Ishikawa (cell line): ENCODE results near the gene C13orf46.

Experiments
- CEBPB ChIP-seq: IDR thresholded peaks from 2 replicates; pipeline ENCODE4 v1.6.1; 2012
- CREB1 ChIP-seq: IDR thresholded peaks from 2 replicates; pipeline ENCODE4 v1.6.1; 2012; ENCODE audit warnings: low read depth
- EGR1 ChIP-seq: IDR thresholded peaks from 2 replicates; pipeline ENCODE4 v1.6.1; 2012
- EP300 ChIP-seq: IDR thresholded peaks from 2 replicates; pipeline ENCODE4 v1.6.1; 2012; ENCODE audit warnings: borderline replicate concordance
- FOXM1 ChIP-seq: IDR thresholded peaks from 2 replicates; pipeline ENCODE4 v1.6.1; 2012; ENCODE audit warnings: low read depth, borderline replicate concordance
- MAX ChIP-seq: IDR thresholded peaks from 2 replicates; pipeline ENCODE4 v1.6.1; 2012
- NFIC ChIP-seq: IDR thresholded peaks from 2 replicates; pipeline ENCODE4 v1.6.1; 2012
- RAD21 ChIP-seq: IDR thresholded peaks from 2 replicates; pipeline ENCODE4 v1.6.1; 2012; ENCODE audit warnings: low read depth
- REST ChIP-seq: IDR thresholded peaks from 2 replicates; pipeline ENCODE4 v1.6.1; 2012; ENCODE audit warnings: low read depth, mild to moderate bottlenecking
- TAF1 ChIP-seq: IDR thresholded peaks from 2 replicates; pipeline ENCODE4 v1.6.1; 2012; ENCODE audit warnings: low read depth, mild to moderate bottlenecking
- TCF12 ChIP-seq: IDR thresholded peaks from 2 replicates; pipeline ENCODE4 v1.6.1; 2012; ENCODE audit warnings: low read depth
- TEAD4 ChIP-seq: IDR thresholded peaks from 2 replicates; pipeline ENCODE4 v1.6.1; 2012
- USF1 ChIP-seq: IDR thresholded peaks from 2 replicates; pipeline ENCODE4 v1.6.1; 2012
- YY1 ChIP-seq: IDR thresholded peaks from 2 replicates; pipeline ENCODE4 v1.6.1; 2012; ENCODE audit warnings: low read depth
- ZBTB7A ChIP-seq: IDR thresholded peaks from 2 replicates; pipeline ENCODE4 v1.6.1; 2012; ENCODE audit warnings: low read depth

C13orf46 gene

GRCh38 chr13:113991676-113992179 lies 17.9 kb upstream of the C13orf46 start:
- TF ChIP-seq USF1, result no peak
- no peak for TF ChIP-seq NFIC
- no peak for TF ChIP-seq EGR1
- no peak for TF ChIP-seq EP300
- TF ChIP-seq CREB1, result no peak
- no peak for TF ChIP-seq CEBPB
- TF ChIP-seq RAD21, result no peak
- no peak for TF ChIP-seq TCF12
- no peak for TF ChIP-seq FOXM1

GRCh38 chr13:113991191-113991669 lies 17.4 kb upstream of the C13orf46 start:
- TF ChIP-seq EGR1 (no peak), RAD21 (no peak), USF1 (no peak), TAF1 (no peak), YY1 (no peak), ZBTB7A (no peak), REST (no peak), CEBPB (no peak), CREB1 (no peak), EP300 (no peak), MAX (no peak)

GRCh38 chr13:113990321-113990837 lies 16.5 kb upstream of the C13orf46 start:
- TF ChIP-seq NFIC (no peak), CREB1 (no peak), FOXM1 (no peak), EP300 (no peak), USF1 (no peak), RAD21 (no peak), ZBTB7A (no peak), REST (no peak), TAF1 (no peak), MAX (no peak), CEBPB (no peak), EGR1 (no peak), YY1 (no peak), TCF12 (no peak), TEAD4 (no peak)

GRCh38 chr13:113989585-113990300 lies 15.9 kb upstream of the C13orf46 start:
- TF ChIP-seq EGR1 (no peak), TEAD4 (no peak), MAX (no peak), TCF12 (no peak), CEBPB (no peak), REST (no peak)
